H9 (cell line): ENCODE data around the gene PRMT7. TPM values are rescaled to one million over a fixed set of nuclear protein-coding genes. Genes with fewer than 3 reads are reported as not detected.

ENCODE experiments used
- DNase-seq: peaks from one replicate; pipeline ENCODE4 v3.0.0-alpha.2; 2017
- H2AFZ ChIP-seq: one replicate; pipeline ENCODE4 v1.6.1; 2013; ENCODE audit warnings: mild to moderate bottlenecking, low read length, control low read depth, moderate library complexity
- H2AK5ac ChIP-seq: 2 replicates; pipeline ENCODE4 v1.6.1; 2013; ENCODE audit warnings: low read length, control low read depth, mixed read lengths; ENCODE audit not compliant: insufficient read length
- H2BK120ac ChIP-seq: one replicate; pipeline ENCODE4 v1.6.1; 2013; ENCODE audit warnings: low read depth, mild to moderate bottlenecking, low read length, control low read depth, inconsistent platforms; ENCODE audit not compliant: poor library complexity, severe bottlenecking
- H2BK12ac ChIP-seq: 2 replicates; pipeline ENCODE4 v1.6.1; 2013; ENCODE audit warnings: low read length, control low read depth, mixed read lengths, low read depth; ENCODE audit not compliant: insufficient read length
- H2BK15ac ChIP-seq: 2 replicates; pipeline ENCODE4 v1.6.1; 2013; ENCODE audit warnings: low read depth, low read length, control low read depth
- H2BK20ac ChIP-seq: one replicate; pipeline ENCODE4 v1.6.1; 2013; ENCODE audit warnings: low read depth, mild to moderate bottlenecking, low read length, control low read depth, inconsistent platforms; ENCODE audit not compliant: poor library complexity, severe bottlenecking
- H2BK5ac ChIP-seq: 2 replicates; pipeline ENCODE4 v1.6.1; 2013; ENCODE audit warnings: low read length, control low read depth, mixed read lengths; ENCODE audit not compliant: insufficient read length
- H3K14ac ChIP-seq: 2 replicates; pipeline ENCODE4 v1.6.1; 2013; ENCODE audit warnings: low read length, control low read depth; ENCODE audit not compliant: insufficient read depth
- H3K18ac ChIP-seq: 2 replicates; pipeline ENCODE4 v1.6.1; 2013; ENCODE audit warnings: low read depth, mild to moderate bottlenecking, mixed read lengths, low read length, control low read depth; ENCODE audit not compliant: insufficient read length
- H3K23ac ChIP-seq: 2 replicates; pipeline ENCODE4 v1.6.1; 2013; ENCODE audit warnings: low read length, control low read depth, mixed read lengths, low read depth; ENCODE audit not compliant: insufficient read length
- H3K23me2 ChIP-seq: 2 replicates; pipeline ENCODE4 v1.6.1; 2013; ENCODE audit warnings: low read depth, mild to moderate bottlenecking, mixed read lengths, low read length, control low read depth; ENCODE audit not compliant: insufficient read length, poor library complexity, severe bottlenecking
- H3K27ac ChIP-seq: 2 replicates; pipeline ENCODE4 v1.5.1; 2013; ENCODE audit warnings: low read length, control low read depth, mixed read lengths, low read depth; ENCODE audit not compliant: insufficient read length
- H3K27me3 ChIP-seq: 2 replicates; pipeline ENCODE4 v1.6.1; 2013; ENCODE audit warnings: low read length, control low read depth, inconsistent platforms; ENCODE audit not compliant: insufficient read depth
- H3K4ac ChIP-seq: 2 replicates; pipeline ENCODE4 v1.6.1; 2013; ENCODE audit warnings: low read depth, mild to moderate bottlenecking, control low read depth, inconsistent platforms, low read length, moderate library complexity
- H3K4me1 ChIP-seq: 2 replicates; pipeline ENCODE4 v1.6.1; 2013; ENCODE audit warnings: low read length, control low read depth, inconsistent platforms; ENCODE audit not compliant: insufficient read depth
- H3K4me2 ChIP-seq: 2 replicates; pipeline ENCODE4 v1.6.1; 2013; ENCODE audit warnings: low read length, control low read depth, mixed read lengths; ENCODE audit not compliant: insufficient read length, insufficient read depth
- H3K56ac ChIP-seq: 2 replicates; pipeline ENCODE4 v1.6.1; 2013; ENCODE audit warnings: low read depth, mild to moderate bottlenecking, mixed read lengths, low read length, control low read depth; ENCODE audit not compliant: insufficient read length
- H3K79me1 ChIP-seq: 2 replicates; pipeline ENCODE4 v1.6.1; 2013; ENCODE audit warnings: low read depth, mild to moderate bottlenecking, moderate library complexity, low read length, control low read depth, inconsistent platforms; ENCODE audit not compliant: insufficient read depth, poor library complexity, severe bottlenecking
- H3K79me2 ChIP-seq: 2 replicates; pipeline ENCODE4 v1.6.1; 2013; ENCODE audit warnings: low read length, control low read depth, inconsistent platforms; ENCODE audit not compliant: insufficient read depth
- H3K9ac ChIP-seq: 2 replicates; pipeline ENCODE4 v1.6.1; 2013; ENCODE audit warnings: low read length, control low read depth, mixed read lengths; ENCODE audit not compliant: insufficient read length; ENCODE audit errors: extremely low read depth
- H3K9me3 ChIP-seq: one replicate; pipeline ENCODE4 v1.6.1; 2013; ENCODE audit warnings: low read depth, low read length, inconsistent platforms; ENCODE audit not compliant: control insufficient read depth
- H3T11ph ChIP-seq: one replicate; pipeline ENCODE4 v1.6.1; 2013; ENCODE audit warnings: mild to moderate bottlenecking, low read length, control low read depth, inconsistent platforms
- H4K20me1 ChIP-seq: one replicate; pipeline ENCODE4 v1.6.1; 2013; ENCODE audit not compliant: control insufficient read depth, insufficient read length, insufficient read depth
- H4K5ac ChIP-seq: 2 replicates; pipeline ENCODE4 v1.6.1; 2013; ENCODE audit warnings: low read depth, mild to moderate bottlenecking, mixed read lengths, low read length, control low read depth; ENCODE audit not compliant: insufficient read length
- H4K8ac ChIP-seq: replicated peaks from 2 replicates; pipeline ENCODE4 v1.6.1; 2013; ENCODE audit warnings: low read length, control low read depth, mixed read lengths, low read depth; ENCODE audit not compliant: insufficient read length
- H4K91ac ChIP-seq: 2 replicates; pipeline ENCODE4 v1.6.1; 2013; ENCODE audit warnings: low read depth, mild to moderate bottlenecking, moderate library complexity, mixed read lengths, low read length, control low read depth; ENCODE audit not compliant: insufficient read length
- H3K27ac Mint-ChIP-seq, 3 experiments: 2 replicates in 2 of 3; 3 replicates in 1 of 3; pipeline ENCODE4 v1.8.0; 2020 to 2021; ENCODE audit warnings: mixed read lengths in 3 of 3, mild to moderate bottlenecking in 1 of 3, moderate library complexity in 1 of 3
- H3K27me3 Mint-ChIP-seq: 2 replicates; pipeline ENCODE4 v1.8.0; 2021; ENCODE audit warnings: low read depth, mild to moderate bottlenecking, moderate library complexity, mixed read lengths
- H3K36me3 Mint-ChIP-seq, 3 experiments: 2 replicates in 2 of 3; 3 replicates in 1 of 3; pipeline ENCODE4 v1.8.0; 2020 to 2021; ENCODE audit warnings: low read depth in 3 of 3, mixed read lengths in 3 of 3; ENCODE audit not compliant: insufficient read depth in 1 of 3
- H3K4me1 Mint-ChIP-seq, 2 experiments: 2 replicates each; pipeline ENCODE4 v1.8.0; 2020; ENCODE audit warnings: mixed read lengths in 2 of 2
- H3K4me3 Mint-ChIP-seq, 2 experiments: 2 replicates in 1 of 2; 3 replicates in 1 of 2; pipeline ENCODE4 v1.8.0; 2020 to 2021; ENCODE audit warnings: mild to moderate bottlenecking in 2 of 2, mixed read lengths in 2 of 2, moderate library complexity in 1 of 2
- H3K9me3 Mint-ChIP-seq, 2 experiments: 2 replicates in 1 of 2; 3 replicates in 1 of 2; pipeline ENCODE4 v1.8.0; 2020; ENCODE audit warnings: mild to moderate bottlenecking in 2 of 2, mixed read lengths in 2 of 2, moderate library complexity in 1 of 2
- WGBS: extraction: QIAGEN DNeasy Blood & Tissue Kit; methylation state at CpG from one replicate; pipeline ENCODE4 v1.1.7; 2013; ENCODE audit warnings: missing lambda C conversion rate, low lambda C conversion rate, mixed read lengths; ENCODE audit not compliant: insufficient read length; ENCODE audit errors: extremely low coverage; 5-methylcytosine and 5-hydroxymethylcytosine counted together
- total RNA-seq: library from RNA; stranded (reverse); gene quantifications from 2 replicates; pipeline ENCODE4 v1.2.1, GENCODE V29; 2021
- TF ChIP-seq, protein P1 (sequence below): fragments of 200-600 bp; sonication (generic); conservative IDR thresholded peaks from 3 replicates; pipeline ENCODE4 v1.8.0; 2021; ENCODE audit warnings: antibody characterized with exemption, mild to moderate bottlenecking

PRMT7 gene
- total RNA-seq, 1 experiment from 2014 or later, result 56.6 TPM

- H3K23ac ChIP-seq, result no peak overlapping the region
- H3K4me2 ChIP-seq, result no peak overlapping the region
- no peaks in the 10 kb centered on the region for H3K9me3 ChIP-seq
- no peak overlapping the region for H2BK15ac ChIP-seq
- no peak overlapping the region for H4K8ac ChIP-seq
- no peak overlapping the region for H3K9ac ChIP-seq
- H3K14ac ChIP-seq, result no peak overlapping the region
- H3K79me2 ChIP-seq, result no peaks in the 10 kb centered on the region
- no peak overlapping the region for H3K27ac Mint-ChIP-seq
- H4K20me1 ChIP-seq, result peaks cover 3% of the 10 kb centered on the region
- no peak overlapping the region for H2BK120ac ChIP-seq
- no peak overlapping the region for H3K18ac ChIP-seq
- H2BK12ac ChIP-seq, result no peak overlapping the region
- no peak overlapping the region for H3K27ac ChIP-seq
- no peaks in the 10 kb centered on the region for H3K23me2 ChIP-seq
- no peak overlapping the region for H3K56ac ChIP-seq
- no peak overlapping the region for H2AFZ ChIP-seq
- TF ChIP-seq, protein P1, sequence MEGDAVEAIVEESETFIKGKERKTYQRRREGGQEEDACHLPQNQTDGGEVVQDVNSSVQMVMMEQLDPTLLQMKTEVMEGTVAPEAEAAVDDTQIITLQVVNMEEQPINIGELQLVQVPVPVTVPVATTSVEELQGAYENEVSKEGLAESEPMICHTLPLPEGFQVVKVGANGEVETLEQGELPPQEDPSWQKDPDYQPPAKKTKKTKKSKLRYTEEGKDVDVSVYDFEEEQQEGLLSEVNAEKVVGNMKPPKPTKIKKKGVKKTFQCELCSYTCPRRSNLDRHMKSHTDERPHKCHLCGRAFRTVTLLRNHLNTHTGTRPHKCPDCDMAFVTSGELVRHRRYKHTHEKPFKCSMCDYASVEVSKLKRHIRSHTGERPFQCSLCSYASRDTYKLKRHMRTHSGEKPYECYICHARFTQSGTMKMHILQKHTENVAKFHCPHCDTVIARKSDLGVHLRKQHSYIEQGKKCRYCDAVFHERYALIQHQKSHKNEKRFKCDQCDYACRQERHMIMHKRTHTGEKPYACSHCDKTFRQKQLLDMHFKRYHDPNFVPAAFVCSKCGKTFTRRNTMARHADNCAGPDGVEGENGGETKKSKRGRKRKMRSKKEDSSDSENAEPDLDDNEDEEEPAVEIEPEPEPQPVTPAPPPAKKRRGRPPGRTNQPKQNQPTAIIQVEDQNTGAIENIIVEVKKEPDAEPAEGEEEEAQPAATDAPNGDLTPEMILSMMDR, result no peak
- no peak overlapping the region for H2AK5ac ChIP-seq
- WGBS, result no CpG with 5 or more reads among the region's 11 CpGs
- DNase-seq, result no peak
- H3K4me1 Mint-ChIP-seq, result 0 out of 4 replicates have a peak, but pooled peaks cover 0 to 2% of the 10 kb centered on the region in 2 experiments
- no peak overlapping the region for H3K4ac ChIP-seq
- no peaks in the 10 kb centered on the region for H3K4me1 ChIP-seq
- H3K36me3 Mint-ChIP-seq, result peaks cover 23 to 75% (median 70%) of the 10 kb centered on the region in 3 experiments; a peak in 6 of 7 replicates
- no peak overlapping the region for H4K5ac ChIP-seq
- no peak overlapping the region for H2BK20ac ChIP-seq
- H2BK5ac ChIP-seq, result no peak overlapping the region
- H3T11ph ChIP-seq, result no peak overlapping the region
- H3K79me1 ChIP-seq, result no peaks in the 10 kb centered on the region
- no peak overlapping the region for H3K4me3 Mint-ChIP-seq
- no peak overlapping the region for H4K91ac ChIP-seq
- no peaks in the 10 kb centered on the region for H3K27me3 ChIP-seq
- no peaks in the 10 kb centered on the region for H3K27me3 Mint-ChIP-seq
- H3K9me3 Mint-ChIP-seq, result no peaks in the 10 kb centered on the region; a peak in 1 of 5 replicates
These were observed 40.6 kb downstream of the PRMT7 start for GRCh38 chr16:68351463-68351862.
